Measurements from ENCODE around the gene NAT9. TPM values are rescaled to one million over a fixed set of nuclear protein-coding genes. Genes with fewer than 3 reads are reported as not detected.

Gene NAT9
- total and polyA plus RNA-seq, 2 of the 4 experiments (the other 2 are of a cell fraction), result 48.9 to 62.0 TPM

- dilution Hi-C loops (cut with HindIII; ENCODE audit: low sequenced_read_pairs, unreplicated experiment), result no loop called here
- H3K9ac ChIP-seq (ENCODE audit: low read depth, low read length), result no peak overlapping the region
- H3K36me3 ChIP-seq (ENCODE audit: control insufficient read depth, insufficient read depth, low read length), result no peaks in the 10 kb centered on the region
- H3K56ac ChIP-seq (ENCODE audit: extremely low read depth, insufficient read depth, low read length), result no peak overlapping the region
- ChIA-PET CTCF (no interaction called here), POLR2A (ENCODE audit: unreplicated experiment) (no interaction called here)
- intact Hi-C loops (cut with micrococcal nuclease), result no loop called here
- ATAC-seq (ENCODE audit: low read depth), result no peak
- no peak overlapping the region for H3K4me2 ChIP-seq (ENCODE audit: low read depth, low read length)
- no peak overlapping the region for H2AFZ ChIP-seq (replicated peaks; ENCODE audit: low read length, poor library complexity)
- no peak overlapping the region for H2BK5ac ChIP-seq (ENCODE audit: low read depth, low read length, poor library complexity, severe bottlenecking)
- no peak overlapping the region for H4K5ac ChIP-seq (ENCODE audit: low read depth, low read length)
- no TSS peak for BruUV-seq (replicated peaks)
- TF ChIP-seq MAZ (IDR thresholded peaks at IDR 0.05; ENCODE audit: borderline replicate concordance, low read depth, low read length) (no peak), MXI1 (IDR thresholded peaks at IDR 0.05; ENCODE audit: borderline replicate concordance, low read depth, low read length) (no peak), USF2 (IDR thresholded peaks at IDR 0.05; ENCODE audit: low read depth, low read length) (no peak), RCOR1 (IDR thresholded peaks at IDR 0.05; ENCODE audit: insufficient replicate concordance, low read length) (no peak), CHD1 (IDR thresholded peaks at IDR 0.05; ENCODE audit: low read depth, low read length) (no peak), RAD21 (IDR thresholded peaks at IDR 0.05; ENCODE audit: low read length) (no peak), BHLHE40 (IDR thresholded peaks at IDR 0.05; ENCODE audit: low read depth, low read length) (no peak), NFE2L2 (IDR thresholded peaks at IDR 0.05; ENCODE audit: low read depth, low read length) (no peak), POLR2A (IDR thresholded peaks at IDR 0.05; ENCODE audit: low read depth, low read length) (no peak), SMC3 (IDR thresholded peaks at IDR 0.05; ENCODE audit: low read depth, low read length) (no peak), CTCF (conservative IDR thresholded peaks at IDR 0.05; ENCODE audit: low read depth, low read length) (no peak), MAFK (IDR thresholded peaks at IDR 0.05; ENCODE audit: low read depth, low read length) (no peak), RFX5 (IDR thresholded peaks at IDR 0.05; ENCODE audit: low read depth, low read length) (no peak), ELK1 (IDR thresholded peaks at IDR 0.05; ENCODE audit: borderline replicate concordance, low read depth, low read length) (no peak), FOS (IDR thresholded peaks at IDR 0.05; ENCODE audit: low read depth, low read length) (no peak), CEBPB (IDR thresholded peaks at IDR 0.05; ENCODE audit: low read depth, low read length) (no peak)
- in situ Hi-C loops (cut with MboI; ENCODE audit: low sequenced_read_pairs), result loop anchor here (5.0 to 10.0 kb wide), 2 partner anchors 127 to 215 kb away; no protein-coding TSS in a partner anchor
- no peak overlapping the region for H2BK20ac ChIP-seq (ENCODE audit: low read depth, low read length)
- 87% methylated on average over 3 of the region's 6 CpGs; no CpG with 5 or more reads in 1 of the 2 experiments for WGBS, 2 experiments (ENCODE audit: extremely low coverage in 2 of 2, insufficient read length in 1 of 2)
- no peak overlapping the region for H3K23ac ChIP-seq (ENCODE audit: low read depth, low read length)
- H3K27me3 ChIP-seq (ENCODE audit: control insufficient read depth, insufficient read depth, low read length), result peaks cover 42% of the 10 kb centered on the region
- no peak overlapping the region for H3K14ac ChIP-seq (replicated peaks; ENCODE audit: low read depth, low read length)
- no peak overlapping the region for H2AK9ac ChIP-seq (replicated peaks; ENCODE audit: low read depth, low read length, poor library complexity)
- H3K4me1 ChIP-seq (ENCODE audit: control insufficient read depth, insufficient read depth, low read length), result peaks cover 7% of the 10 kb centered on the region; the same call in 1 of the 2 replicates
- 0 out of 2 replicates have a peak, but pooled peaks cover 3% of the 10 kb centered on the region for H3K9me1 ChIP-seq (ENCODE audit: insufficient read depth, low read length)
- H3K4ac ChIP-seq (ENCODE audit: low read depth, low read length), result no peak overlapping the region
- H3K27ac ChIP-seq (ENCODE audit: insufficient read depth, low read length), result no peak overlapping the region
- H3K79me1 ChIP-seq (ENCODE audit: low read depth in 1 of 2, low read length in 2 of 2), result no peaks in the 10 kb centered on the region
- no peaks in the 10 kb centered on the region for H4K20me1 ChIP-seq (ENCODE audit: insufficient read depth, low read length)
- no peak overlapping the region for H2AK5ac ChIP-seq (ENCODE audit: low read depth, low read length)
- H4K91ac ChIP-seq (ENCODE audit: insufficient read depth, low read depth, low read length), result no peak overlapping the region
- H2BK120ac ChIP-seq (ENCODE audit: low read depth, low read length), result no peak overlapping the region
- no peaks in the 10 kb centered on the region for H3K9me3 ChIP-seq (ENCODE audit: control insufficient read depth, insufficient read depth, low read length)
- no peak for DNase-seq
- H3K4me3 ChIP-seq (ENCODE audit: insufficient read depth, low read depth, low read length), result no peak overlapping the region
- H4K8ac ChIP-seq (ENCODE audit: low read depth in 2 of 2, low read length in 2 of 2), result no peak overlapping the region
- no peak overlapping the region for H2BK15ac ChIP-seq (ENCODE audit: low read depth, low read length)
- no peak overlapping the region for H3K18ac ChIP-seq (ENCODE audit: low read depth, low read length)
Observed at GRCh38 chr17:74740173-74740572, 36.0 kb downstream of the NAT9 start.

Measured in IMR-90 (cell line).